H1 (cell line): ENCODE measurements around the gene PSMD5.

Source experiments
- CHD2 ChIP-seq: IDR thresholded peaks from 2 replicates; pipeline ENCODE4 v1.6.1; 2012; ENCODE audit warnings: low read length, improper control_type of control experiment
- CREB1 ChIP-seq: IDR thresholded peaks from 2 replicates; pipeline ENCODE4 v1.6.1; 2012; ENCODE audit warnings: inconsistent platforms
- EP300 ChIP-seq, 2 experiments: IDR thresholded peaks; 1 replicate in 1 of 2; 2 replicates in 1 of 2; pipeline ENCODE4 v1.6.1; 2011 to 2012; ENCODE audit warnings: low read depth in 2 of 2, low read length in 2 of 2, mild to moderate bottlenecking in 2 of 2, borderline replicate concordance in 1 of 2, inconsistent platforms in 1 of 2, moderate library complexity in 1 of 2
- EZH2 ChIP-seq: fragments of 200-600 bp; sonication (generic); IDR thresholded peaks from 2 replicates; pipeline ENCODE4 v1.7.1; 2012; ENCODE audit warnings: low read depth, mild to moderate bottlenecking, moderate library complexity, low read length, inconsistent platforms; ENCODE audit not compliant: severe bottlenecking
- KDM4A ChIP-seq: IDR thresholded peaks from one replicate; pipeline ENCODE4 v1.7.1; 2012; ENCODE audit warnings: low read depth, mild to moderate bottlenecking, moderate library complexity, low read length, inconsistent platforms; ENCODE audit not compliant: severe bottlenecking
- POLR2A ChIP-seq, 2 experiments: IDR thresholded peaks; 1 replicate in 1 of 2; 2 replicates in 1 of 2; pipeline ENCODE4 v1.6.1; 2011; ENCODE audit warnings: low read depth in 2 of 2, low read length in 2 of 2, mild to moderate bottlenecking in 2 of 2; ENCODE audit errors: control extremely low read depth in 1 of 2
- POLR2AphosphoS5 ChIP-seq: IDR thresholded peaks from 2 replicates; pipeline ENCODE4 v1.6.1; 2011; ENCODE audit warnings: low read depth, low read length
- SIN3A ChIP-seq, 2 experiments: IDR thresholded peaks in 1 of 2; conservative IDR thresholded peaks in 1 of 2; 2 replicates each; pipeline ENCODE4 v1.6.1; 2011 to 2012; ENCODE audit warnings: low read length in 2 of 2, improper control_type of control experiment in 1 of 2, low read depth in 1 of 2, mild to moderate bottlenecking in 1 of 2
- SUZ12 ChIP-seq: fragments of 200-600 bp; sonication (generic); IDR thresholded peaks from 2 replicates; pipeline ENCODE4 v1.6.1; 2012; ENCODE audit warnings: mild to moderate bottlenecking, inconsistent platforms, low read length, moderate library complexity, mixed read lengths
- TAF1 ChIP-seq: IDR thresholded peaks from 2 replicates; pipeline ENCODE4 v1.6.1; 2011; ENCODE audit warnings: mild to moderate bottlenecking, low read depth, low read length
- TF ChIP-seq, protein P1 (sequence below), 3 experiments: IDR thresholded peaks; 1 replicate in 2 of 3; 2 replicates in 1 of 3; pipeline versions ENCODE4 v1.5.1 to v1.6.1; 2011; ENCODE audit warnings: low read length in 3 of 3, mild to moderate bottlenecking in 3 of 3, inconsistent platforms in 2 of 3, low read depth in 1 of 3, moderate library complexity in 1 of 3; ENCODE audit not compliant: insufficient read depth in 1 of 3; ENCODE audit errors: control extremely low read depth in 1 of 3

DNA sequence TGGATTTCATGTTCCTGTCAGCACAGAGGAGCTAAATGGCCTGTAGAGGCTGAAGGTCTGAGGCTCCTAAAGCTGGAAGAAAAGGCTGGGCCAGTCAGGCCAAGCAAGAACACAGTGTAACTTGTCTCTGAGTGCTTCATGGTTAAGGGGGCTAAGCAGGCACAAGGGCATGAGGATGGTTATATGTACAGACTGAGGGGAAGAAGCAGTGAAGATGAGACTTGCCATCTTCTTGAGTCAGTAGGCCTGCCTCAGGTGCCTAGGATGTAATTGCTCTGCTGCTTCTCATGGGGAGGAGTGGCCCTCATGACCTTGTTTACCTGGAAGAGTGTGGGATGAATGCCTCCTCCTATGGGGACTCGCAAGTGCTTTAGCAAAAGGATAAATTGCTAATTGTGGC, 8.7 kb upstream of the PSMD5 start:
- TF ChIP-seq SIN3A (conservative IDR thresholded peaks at IDR 0.05 in 1 of 2, IDR thresholded peaks at IDR 0.05 in 1 of 2; ENCODE audit: low read depth in 1 of 2, low read length in 2 of 2): no peak
- no peak for TF ChIP-seq CREB1
- TF ChIP-seq SUZ12: no peak
- TF ChIP-seq CHD2: no peak
- TF ChIP-seq, protein P1, sequence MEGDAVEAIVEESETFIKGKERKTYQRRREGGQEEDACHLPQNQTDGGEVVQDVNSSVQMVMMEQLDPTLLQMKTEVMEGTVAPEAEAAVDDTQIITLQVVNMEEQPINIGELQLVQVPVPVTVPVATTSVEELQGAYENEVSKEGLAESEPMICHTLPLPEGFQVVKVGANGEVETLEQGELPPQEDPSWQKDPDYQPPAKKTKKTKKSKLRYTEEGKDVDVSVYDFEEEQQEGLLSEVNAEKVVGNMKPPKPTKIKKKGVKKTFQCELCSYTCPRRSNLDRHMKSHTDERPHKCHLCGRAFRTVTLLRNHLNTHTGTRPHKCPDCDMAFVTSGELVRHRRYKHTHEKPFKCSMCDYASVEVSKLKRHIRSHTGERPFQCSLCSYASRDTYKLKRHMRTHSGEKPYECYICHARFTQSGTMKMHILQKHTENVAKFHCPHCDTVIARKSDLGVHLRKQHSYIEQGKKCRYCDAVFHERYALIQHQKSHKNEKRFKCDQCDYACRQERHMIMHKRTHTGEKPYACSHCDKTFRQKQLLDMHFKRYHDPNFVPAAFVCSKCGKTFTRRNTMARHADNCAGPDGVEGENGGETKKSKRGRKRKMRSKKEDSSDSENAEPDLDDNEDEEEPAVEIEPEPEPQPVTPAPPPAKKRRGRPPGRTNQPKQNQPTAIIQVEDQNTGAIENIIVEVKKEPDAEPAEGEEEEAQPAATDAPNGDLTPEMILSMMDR (IDR thresholded peaks at IDR 0.05; ENCODE audit: control extremely low read depth in 1 of 3, insufficient read depth in 1 of 3, low read depth in 1 of 3, low read length in 3 of 3): no peak
- TF ChIP-seq KDM4A: no peak
- TF ChIP-seq EZH2: no peak
- TF ChIP-seq TAF1: no peak
- no peak for TF ChIP-seq POLR2A (IDR thresholded peaks at IDR 0.05; ENCODE audit: control extremely low read depth in 1 of 2, low read depth in 2 of 2, low read length in 2 of 2)
- no peak for TF ChIP-seq POLR2AphosphoS5
- TF ChIP-seq EP300 (IDR thresholded peaks at IDR 0.05; ENCODE audit: borderline replicate concordance in 1 of 2, low read depth in 2 of 2, low read length in 2 of 2): no peak
